ENCODE measurements around the gene BRME1. TPM values are rescaled to one million over a fixed set of nuclear protein-coding genes. Genes with fewer than 3 reads are reported as not detected.

The BRME1 gene
- total and polyA plus RNA-seq, 2 of the 13 experiments (the other 11 are each of a cell fraction or from before 2014, with no cell fraction given), result 0.74 to 1.5 TPM

DNA sequence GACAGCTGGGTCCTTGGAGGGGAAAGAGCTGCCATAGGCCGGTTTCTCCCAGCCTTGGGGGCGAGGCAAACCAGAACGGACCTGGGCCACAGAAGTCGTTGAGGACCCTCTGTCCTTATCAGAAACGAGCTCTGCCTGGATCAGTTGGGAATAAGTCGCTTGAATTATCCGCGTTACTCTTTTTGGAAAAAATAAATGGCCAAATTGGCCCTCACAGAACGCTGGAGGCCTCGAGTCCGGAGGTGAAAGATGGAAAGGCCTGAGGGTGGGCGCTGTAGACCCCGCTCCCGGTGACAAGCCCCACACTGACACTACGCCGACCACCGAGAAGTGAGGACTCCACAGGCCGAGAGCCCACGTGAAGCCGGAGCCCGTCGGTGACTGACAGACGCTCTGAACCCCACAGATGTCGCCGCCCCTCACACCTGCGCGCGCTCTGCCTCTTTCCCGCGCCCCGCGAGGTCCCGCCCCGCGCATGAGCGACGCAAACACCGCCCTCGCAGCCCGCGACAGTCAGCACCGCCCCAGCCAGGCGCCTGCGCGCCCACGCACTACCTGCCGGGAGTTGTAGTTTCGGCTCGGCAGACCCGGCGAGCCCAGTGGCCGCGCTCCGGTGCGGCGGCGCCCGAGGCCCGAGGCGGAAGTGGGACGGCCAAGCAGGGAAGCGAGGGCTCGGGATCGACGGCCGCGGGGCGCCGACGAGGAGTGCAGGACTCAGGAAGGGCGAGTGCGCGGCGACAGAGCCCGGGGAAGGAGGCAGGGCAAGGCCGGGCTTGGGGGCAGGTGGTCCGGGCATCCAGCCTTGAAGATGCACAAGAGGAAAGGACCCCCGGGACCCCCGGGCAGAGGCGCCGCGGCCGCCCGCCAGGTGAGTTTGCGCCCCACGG, at the start of gene BRME1, which contains the start of gene CC2D1A (continued):
- TF ChIP-seq NFATC3 (CRISPR knock-in tag; IDR thresholded peaks at IDR 0.05) (0 out of 2 replicates have a peak, but pooled peaks have one; percentile 37), NCOA2 (CRISPR knock-in tag; IDR thresholded peaks at IDR 0.05) (peak; percentile 53), HMGXB3 (CRISPR knock-in tag; IDR thresholded peaks at IDR 0.05; ENCODE audit: borderline replicate concordance) (peak; percentile 23; the same call in 1 of the 2 replicates), CTCF (CRISPR knock-in tag; IDR thresholded peaks at IDR 0.05) (peak; percentile 33), AGO1 (IDR thresholded peaks at IDR 0.05; ENCODE audit: low read depth, low read length, poor library complexity, severe bottlenecking) (no peak), ZFP36 (IDR thresholded peaks at IDR 0.05; ENCODE audit: borderline replicate concordance, low read depth, low read length, partially characterized antibody) (no peak), YY1 (IDR thresholded peaks at IDR 0.05; ENCODE audit: insufficient read depth, insufficient replicate concordance, low read depth, low read length) (peak; percentile 74), HMG20A (CRISPR knock-in tag; IDR thresholded peaks at IDR 0.05; ENCODE audit: borderline replicate concordance) (no peak), RARG (CRISPR knock-in tag; IDR thresholded peaks at IDR 0.05; ENCODE audit: low read depth) (no peak), MATR3 (CRISPR knock-in tag; IDR thresholded peaks at IDR 0.05) (no peak), ZNF205 (CRISPR knock-in tag; IDR thresholded peaks at IDR 0.05) (peak; percentile 75; the same call in 1 of the 2 replicates), ZNF784 (CRISPR knock-in tag; IDR thresholded peaks at IDR 0.05; ENCODE audit: borderline replicate concordance) (no peak)
- TF ChIP-seq, protein P1, sequence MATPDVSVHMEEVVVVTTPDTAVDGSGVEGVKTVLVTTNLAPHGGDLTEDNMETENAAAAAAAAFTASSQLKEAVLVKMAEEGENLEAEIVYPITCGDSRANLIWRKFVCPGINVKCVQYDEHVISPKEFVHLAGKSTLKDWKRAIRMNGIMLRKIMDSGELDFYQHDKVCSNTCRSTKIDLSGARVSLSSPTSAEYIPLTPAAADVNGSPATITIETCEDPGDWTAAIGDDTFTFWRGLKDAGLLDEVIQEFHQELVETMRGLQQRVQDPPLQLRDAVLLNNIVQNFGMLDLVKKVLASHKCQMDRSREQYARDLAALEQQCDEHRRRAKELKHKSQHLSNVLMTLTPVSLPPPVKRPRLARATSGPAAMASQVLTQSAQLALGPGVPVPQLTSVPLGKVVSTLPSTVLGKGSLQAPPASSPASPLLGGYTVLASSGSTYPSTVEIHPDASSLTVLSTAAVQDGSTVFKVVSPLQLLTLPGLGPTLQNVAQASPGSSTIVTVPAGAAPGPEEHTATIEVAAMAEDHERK (CRISPR knock-in tag; IDR thresholded peaks at IDR 0.05; ENCODE audit: low read depth), result peak; percentile 86
- TF ChIP-seq, protein P2, sequence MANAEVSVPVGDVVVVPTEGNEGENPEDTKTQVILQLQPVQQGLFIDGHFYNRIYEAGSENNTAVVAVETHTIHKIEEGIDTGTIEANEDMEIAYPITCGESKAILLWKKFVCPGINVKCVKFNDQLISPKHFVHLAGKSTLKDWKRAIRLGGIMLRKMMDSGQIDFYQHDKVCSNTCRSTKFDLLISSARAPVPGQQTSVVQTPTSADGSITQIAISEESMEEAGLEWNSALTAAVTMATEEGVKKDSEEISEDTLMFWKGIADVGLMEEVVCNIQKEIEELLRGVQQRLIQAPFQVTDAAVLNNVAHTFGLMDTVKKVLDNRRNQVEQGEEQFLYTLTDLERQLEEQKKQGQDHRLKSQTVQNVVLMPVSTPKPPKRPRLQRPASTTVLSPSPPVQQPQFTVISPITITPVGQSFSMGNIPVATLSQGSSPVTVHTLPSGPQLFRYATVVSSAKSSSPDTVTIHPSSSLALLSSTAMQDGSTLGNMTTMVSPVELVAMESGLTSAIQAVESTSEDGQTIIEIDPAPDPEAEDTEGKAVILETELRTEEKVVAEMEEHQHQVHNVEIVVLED (CRISPR knock-in tag; IDR thresholded peaks at IDR 0.05; ENCODE audit: borderline replicate concordance), result peak; percentile 97
- TF ChIP-seq, protein P3, sequence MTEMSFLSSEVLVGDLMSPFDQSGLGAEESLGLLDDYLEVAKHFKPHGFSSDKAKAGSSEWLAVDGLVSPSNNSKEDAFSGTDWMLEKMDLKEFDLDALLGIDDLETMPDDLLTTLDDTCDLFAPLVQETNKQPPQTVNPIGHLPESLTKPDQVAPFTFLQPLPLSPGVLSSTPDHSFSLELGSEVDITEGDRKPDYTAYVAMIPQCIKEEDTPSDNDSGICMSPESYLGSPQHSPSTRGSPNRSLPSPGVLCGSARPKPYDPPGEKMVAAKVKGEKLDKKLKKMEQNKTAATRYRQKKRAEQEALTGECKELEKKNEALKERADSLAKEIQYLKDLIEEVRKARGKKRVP (CRISPR knock-in tag; IDR thresholded peaks at IDR 0.05), result 0 out of 4 replicates have a peak, but pooled peaks of 1 of the 2 experiments have one; percentile 45
